MG63 (cell line): Measurements from ENCODE around the gene TAS1R3. TPM values are rescaled to one million over a fixed set of nuclear protein-coding genes. Genes with fewer than 3 reads are reported as not detected.
A peak's percentile ranks its signal among the peaks of the same experiment; 100 is the strongest.

Source experiments
- DNase-seq: peaks from one replicate; pipeline ENCODE4 v3.0.0-alpha.2; 2020
- H3K27me3 ChIP-seq: fragments of 250-450 bp; sonication (Bioruptor Pico); 2 replicates; pipeline ENCODE4 v1.5.1; 2020; ENCODE audit warnings: mild to moderate bottlenecking, moderate library complexity
- H3K36me3 ChIP-seq: fragments of 250-450 bp; sonication (Bioruptor Pico); 2 replicates; pipeline ENCODE4 v1.5.1; 2020; ENCODE audit warnings: mild to moderate bottlenecking, moderate library complexity
- H3K4me3 ChIP-seq: fragments of 250-450 bp; sonication (Bioruptor Pico); 2 replicates; pipeline ENCODE4 v1.5.1; 2020; ENCODE audit warnings: mild to moderate bottlenecking, moderate library complexity
- H3K9me3 ChIP-seq: fragments of 250-450 bp; sonication (Bioruptor Pico); 2 replicates; pipeline ENCODE4 v1.5.1; 2020; ENCODE audit warnings: mild to moderate bottlenecking, moderate library complexity
- total RNA-seq: library from RNA; depleted of rRNA; stranded (reverse); fragments of >200 nt; shearing (Covaris generic); gene quantifications from 2 replicates; pipeline ENCODE4 v1.2.3, GENCODE V29; 2014; ENCODE audit warnings: low replicate concordance

Gene TAS1R3
- total RNA-seq, 1 experiment from 2014 or later, result not detected

GRCh38 chr1:1292851-1293250 is 38.2 kb upstream of the TAS1R3 start:
- no peak overlapping the region for H3K4me3 ChIP-seq
- H3K36me3 ChIP-seq, result no peaks in the 10 kb centered on the region
- no peak for DNase-seq
- H3K9me3 ChIP-seq, result no peaks in the 10 kb centered on the region
- no peaks in the 10 kb centered on the region for H3K27me3 ChIP-seq

GRCh38 chr1:1293263-1294249 is 37.5 kb upstream of the TAS1R3 start:
- DNase-seq, result no peak
- Histone ChIP-seq H3K36me3 (no peaks in the 10 kb centered on the region), H3K4me3 (no peak overlapping the region), H3K9me3 (no peaks in the 10 kb centered on the region), H3K27me3 (no peaks in the 10 kb centered on the region)

DNA sequence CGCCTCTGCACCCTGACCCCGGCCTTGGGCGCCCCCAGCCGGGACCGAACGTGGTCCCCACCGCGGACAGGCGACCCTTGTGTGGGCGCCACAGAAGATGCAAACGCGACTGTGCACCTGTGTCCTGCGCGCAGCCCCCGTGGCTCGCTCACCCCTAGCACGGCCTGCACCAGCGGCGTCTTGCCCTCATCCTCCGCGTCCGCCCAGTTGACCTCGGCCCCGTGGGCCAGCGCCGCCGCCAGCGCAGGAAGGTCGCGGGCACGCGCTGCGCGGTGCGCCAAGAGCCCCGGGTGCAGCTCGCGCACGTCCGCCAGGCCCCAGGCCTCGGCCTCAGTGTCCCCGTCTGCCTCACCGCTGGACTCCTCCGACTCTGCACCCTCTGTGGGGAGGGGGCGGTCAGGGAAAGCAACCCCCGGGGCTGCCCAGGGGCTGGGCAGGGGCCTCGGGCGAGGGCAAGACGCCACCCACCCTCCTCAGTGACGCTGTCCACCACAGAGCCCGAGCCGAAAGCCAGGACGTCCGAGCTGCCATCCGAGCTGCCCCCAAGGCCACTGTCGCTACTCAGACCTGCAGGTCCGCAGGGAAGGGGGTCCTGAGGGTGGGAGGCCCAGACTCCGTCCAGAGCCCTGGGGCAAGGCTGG is 36.7 kb upstream of the TAS1R3 start:
- Histone ChIP-seq H3K27me3 (no peaks in the 10 kb centered on the region), H3K9me3 (no peaks in the 10 kb centered on the region), H3K4me3 (no peak overlapping the region), H3K36me3 (no peaks in the 10 kb centered on the region)
- no peak for DNase-seq

DNA sequence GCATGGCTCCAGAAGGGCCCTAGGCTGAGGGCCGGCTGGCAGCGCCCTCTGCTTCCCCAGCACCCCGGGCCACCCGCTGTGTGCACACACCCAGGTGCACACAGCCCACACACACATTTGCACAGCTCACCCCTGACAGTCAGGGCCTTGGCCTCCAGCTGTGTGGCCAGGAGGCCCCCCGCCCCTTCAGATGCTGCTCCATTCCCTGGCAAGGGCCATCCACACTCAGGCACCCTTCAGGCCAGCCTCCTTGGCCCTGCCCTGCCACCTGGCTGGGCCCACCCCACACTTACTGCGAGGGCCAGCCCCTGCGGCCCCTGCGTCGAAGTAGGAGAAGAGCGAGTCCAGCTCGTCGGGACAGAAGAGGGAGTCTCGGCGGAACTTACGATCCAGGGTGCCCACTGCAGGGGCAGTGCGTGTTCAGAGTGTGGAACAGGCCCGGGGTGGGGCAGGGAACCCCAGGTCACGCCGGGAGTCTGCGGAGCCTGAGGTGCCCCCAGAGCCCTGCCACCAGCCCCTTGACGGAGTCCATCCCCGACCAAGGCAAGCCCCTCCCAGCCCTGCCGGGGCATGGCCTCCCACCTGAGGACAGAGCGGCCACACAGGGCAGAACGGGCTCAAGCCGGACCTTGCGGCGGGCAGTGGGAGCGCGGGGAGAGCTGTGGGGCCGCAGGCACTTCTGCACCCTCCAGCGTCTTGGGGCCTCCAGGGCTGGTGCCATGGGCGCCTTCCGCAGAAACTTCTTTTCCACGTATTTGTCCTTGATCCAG is 35.7 kb upstream of the TAS1R3 start:
- Histone ChIP-seq H3K9me3 (no peaks in the 10 kb centered on the region), H3K36me3 (no peaks in the 10 kb centered on the region), H3K27me3 (no peaks in the 10 kb centered on the region), H3K4me3 (no peak overlapping the region)
- DNase-seq, result no peak

GRCh38 chr1:1296070-1297061 is 34.7 kb upstream of the TAS1R3 start:
- Histone ChIP-seq H3K27me3 (no peaks in the 10 kb centered on the region), H3K4me3 (no peak overlapping the region), H3K36me3 (no peaks in the 10 kb centered on the region), H3K9me3 (no peaks in the 10 kb centered on the region)
- no peak for DNase-seq

DNA sequence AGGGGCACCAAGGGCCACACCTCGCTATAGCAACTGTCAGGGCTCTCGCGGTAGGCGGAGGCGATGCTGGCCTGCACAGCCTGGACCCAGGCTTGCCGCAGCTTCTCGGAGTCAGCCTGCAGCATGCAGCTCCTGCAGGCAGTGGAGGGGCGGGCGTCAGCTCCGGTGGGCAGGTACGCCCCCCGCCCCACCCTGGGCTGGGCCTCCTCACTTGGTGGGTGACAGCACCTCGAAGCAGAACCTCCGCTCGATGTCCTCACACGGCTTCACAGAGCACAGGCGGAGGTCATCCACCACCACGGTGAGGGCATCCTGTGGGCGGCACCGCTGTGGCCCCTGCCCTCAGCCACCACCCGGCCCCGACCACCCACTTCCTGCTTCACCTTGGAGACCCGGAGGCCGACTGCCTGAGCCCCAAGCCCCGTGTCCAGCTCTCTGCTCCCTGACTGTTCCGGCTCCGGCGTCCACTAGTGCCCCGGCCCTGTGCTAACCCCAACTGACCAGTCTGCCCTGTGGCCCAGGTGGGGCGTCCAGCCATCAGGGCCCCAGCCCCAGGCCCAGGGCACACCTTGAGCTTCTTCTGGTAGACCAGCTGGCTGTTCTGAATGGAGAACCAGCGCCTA is 33.2 kb upstream of the TAS1R3 start:
- no peaks in the 10 kb centered on the region for H3K36me3 ChIP-seq
- no peak for DNase-seq

GRCh38 chr1:1298861-1299685 is 32.0 kb upstream of the TAS1R3 start:
- Histone ChIP-seq H3K9me3 (no peaks in the 10 kb centered on the region), H3K36me3 (no peaks in the 10 kb centered on the region), H3K4me3 (no peak overlapping the region), H3K27me3 (no peaks in the 10 kb centered on the region)
- DNase-seq, result no peak

More for the DNA sequence above, 33.2 kb upstream of the TAS1R3 start:
- H3K27me3 ChIP-seq, result no peaks in the 10 kb centered on the region
- no peaks in the 10 kb centered on the region for H3K9me3 ChIP-seq
- no peak overlapping the region for H3K4me3 ChIP-seq

- Histone ChIP-seq H3K36me3 (no peaks in the 10 kb centered on the region), H3K4me3 (no peak overlapping the region), H3K27me3 (no peaks in the 10 kb centered on the region), H3K9me3 (no peaks in the 10 kb centered on the region)
- DNase-seq, result no peak
Observed at GRCh38 chr1:1299686-1300351, 31.3 kb upstream of the TAS1R3 start.

- no peaks in the 10 kb centered on the region for H3K36me3 ChIP-seq
- H3K27me3 ChIP-seq, result no peaks in the 10 kb centered on the region
- DNase-seq, result no peak
- H3K9me3 ChIP-seq, result no peaks in the 10 kb centered on the region
- H3K4me3 ChIP-seq, result no peak overlapping the region
Observed at GRCh38 chr1:1300352-1300739, 30.7 kb upstream of the TAS1R3 start.

GRCh38 chr1:1302006-1302430 is 29.1 kb upstream of the TAS1R3 start:
- Histone ChIP-seq H3K9me3 (no peaks in the 10 kb centered on the region), H3K36me3 (no peaks in the 10 kb centered on the region), H3K27me3 (no peaks in the 10 kb centered on the region), H3K4me3 (no peak overlapping the region)
- DNase-seq, result no peak

DNA sequence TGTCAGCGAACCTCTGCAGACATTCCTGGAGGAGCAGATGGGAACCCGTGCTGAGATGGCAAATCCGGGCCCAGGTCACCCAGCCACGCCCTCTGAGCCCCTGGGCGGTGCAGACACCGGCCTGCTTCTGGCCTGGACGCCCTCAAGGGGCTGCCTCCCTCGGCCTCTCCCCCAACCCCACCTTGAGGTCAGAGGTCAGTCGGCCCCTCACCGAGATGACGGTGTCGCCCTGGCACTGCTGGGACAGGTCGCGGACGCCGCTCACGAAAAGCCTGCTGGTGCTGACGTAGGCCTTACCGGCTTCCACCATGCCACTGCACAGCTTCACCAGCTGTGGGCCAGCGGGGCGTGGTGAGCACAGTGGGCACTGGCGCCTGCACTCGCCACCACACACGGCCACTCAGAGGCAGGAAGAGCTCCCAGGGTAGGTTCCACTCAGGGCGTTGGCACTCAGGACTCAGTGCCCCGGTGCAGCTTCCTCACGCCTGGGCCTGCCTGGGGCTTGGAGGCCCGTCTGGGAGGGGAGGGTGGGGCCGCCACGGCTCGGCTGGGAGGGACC is 28.1 kb upstream of the TAS1R3 start:
- H3K4me3 ChIP-seq, result no peak overlapping the region
- H3K36me3 ChIP-seq, result no peaks in the 10 kb centered on the region
- H3K27me3 ChIP-seq, result no peaks in the 10 kb centered on the region
- no peak for DNase-seq
- no peaks in the 10 kb centered on the region for H3K9me3 ChIP-seq

- H3K9me3 ChIP-seq, result no peaks in the 10 kb centered on the region
- H3K4me3 ChIP-seq, result no peak overlapping the region
- DNase-seq, result no peak
- H3K36me3 ChIP-seq, result no peaks in the 10 kb centered on the region
- H3K27me3 ChIP-seq, result no peaks in the 10 kb centered on the region
Observed at GRCh38 chr1:1303736-1304135, 27.3 kb upstream of the TAS1R3 start.

DNA sequence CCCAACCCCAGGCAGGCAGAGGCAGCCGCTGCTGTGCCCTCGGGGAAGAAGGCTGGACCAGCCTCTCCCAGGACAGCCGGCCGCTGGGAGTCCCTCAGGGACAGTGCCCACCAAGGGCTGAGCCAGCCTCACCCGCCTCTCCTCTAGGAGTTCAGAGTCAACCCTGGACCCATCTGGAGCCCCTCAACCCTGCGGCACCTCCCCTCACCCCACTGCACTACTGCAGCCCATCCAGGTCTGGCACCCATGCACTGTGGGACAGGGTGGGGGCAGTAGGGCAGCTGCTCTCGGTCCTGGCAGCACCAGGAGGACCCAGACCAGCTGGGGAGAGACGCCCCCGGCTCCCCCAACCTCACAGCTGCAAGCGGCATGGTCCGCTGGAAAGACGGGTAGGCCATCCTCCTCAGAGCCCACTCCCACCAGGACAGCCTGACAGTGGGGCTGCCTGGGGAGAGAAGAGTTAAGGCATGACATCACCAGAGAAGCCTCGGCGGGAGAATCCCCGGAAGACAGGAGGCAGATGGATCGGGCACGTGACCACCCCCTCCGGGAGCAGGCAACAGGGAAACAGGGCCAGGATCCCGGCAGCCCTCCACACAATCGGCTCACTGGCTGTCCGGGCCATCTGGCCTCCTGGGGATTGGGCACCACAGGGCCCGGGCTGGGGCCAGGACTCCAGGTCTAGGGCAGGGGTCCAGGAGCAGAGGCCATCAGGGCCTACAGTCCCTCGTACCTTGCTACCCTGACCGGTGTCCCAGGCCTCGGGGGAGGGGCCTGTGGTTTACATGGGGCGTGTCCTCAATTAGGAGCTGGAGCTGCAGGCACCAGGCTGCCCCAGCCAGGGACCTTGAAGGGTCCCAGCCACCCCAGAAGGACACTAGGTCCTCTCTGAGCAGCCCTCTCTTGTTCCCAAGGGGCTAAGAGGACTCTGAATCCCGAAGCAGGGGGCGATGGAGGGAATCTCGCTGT is 26.5 kb upstream of the TAS1R3 start:
- Histone ChIP-seq H3K36me3 (peaks cover 5% of the 10 kb centered on the region), H3K27me3 (no peaks in the 10 kb centered on the region), H3K4me3 (no peak overlapping the region), H3K9me3 (no peaks in the 10 kb centered on the region)
- DNase-seq, result peak; percentile 59
